IMR-90 (cell line): ENCODE data around the gene CTNNBIP1. TPM values are rescaled to one million over a fixed set of nuclear protein-coding genes. Genes with fewer than 3 reads are reported as not detected.

ENCODE experiments used
- ATAC-seq: fragments of 200-7000 bp; cut with Tn5 transposase; 2 replicates; pipeline ENCODE4 v1.9.1; 2020; ENCODE audit warnings: low read depth, mild to moderate bottlenecking, moderate library complexity
- BruUV-seq: library from RNA; stranded (reverse); fragments of 400-500 nt; replicated peaks from 2 replicates; lab custom pipeline; 2021; lab: Mats Ljungman, UMichigan
- CTCF ChIA-PET: fragments of 300-600 bp; formaldehyde crosslinking; extraction: SDS; loops from one replicate; lab custom pipeline; 2021; ENCODE audit warnings: antibody characterized with exemption; lab: Yijun Ruan, JAX
- POLR2A ChIA-PET: fragments of 300-600 bp; sonication (Branson Sonifier 250); formaldehyde crosslinking; loops from one replicate; lab custom pipeline; 2022; ENCODE audit warnings: antibody characterized with exemption; ENCODE audit not compliant: unreplicated experiment; lab: Charles Lee
- DNase-seq: peaks from one replicate; pipeline ENCODE4 v3.0.0; 2013
- H2AFZ ChIP-seq: replicated peaks from 2 replicates; pipeline ENCODE3; 2013; ENCODE audit warnings: low read length, mild to moderate bottlenecking; ENCODE audit not compliant: poor library complexity
- H2AK5ac ChIP-seq: 2 replicates; pipeline ENCODE4 v1.6.1; 2013; ENCODE audit warnings: low read depth, low read length, inconsistent platforms
- H2AK9ac ChIP-seq: replicated peaks from 2 replicates; pipeline ENCODE3; 2013; ENCODE audit warnings: mild to moderate bottlenecking, low read depth, low read length, moderate library complexity; ENCODE audit not compliant: poor library complexity
- H2BK120ac ChIP-seq: 2 replicates; pipeline ENCODE4 v1.6.1; 2013; ENCODE audit warnings: low read depth, low read length, inconsistent platforms
- H2BK15ac ChIP-seq: 3 replicates; pipeline ENCODE4 v1.6.1; 2013; ENCODE audit warnings: low read depth, low read length, inconsistent platforms
- H2BK20ac ChIP-seq: 2 replicates; pipeline ENCODE4 v1.6.1; 2013; ENCODE audit warnings: low read depth, mild to moderate bottlenecking, inconsistent platforms, low read length, moderate library complexity
- H2BK5ac ChIP-seq: 2 replicates; pipeline ENCODE4 v1.6.1; 2013; ENCODE audit warnings: mild to moderate bottlenecking, low read depth, low read length, inconsistent platforms; ENCODE audit not compliant: poor library complexity, severe bottlenecking
- H3K14ac ChIP-seq: replicated peaks from 2 replicates; pipeline ENCODE4 v1.6.1; 2013; ENCODE audit warnings: low read depth, low read length, inconsistent platforms
- H3K18ac ChIP-seq: 2 replicates; pipeline ENCODE4 v1.6.1; 2013; ENCODE audit warnings: low read depth, low read length, control low read depth
- H3K23ac ChIP-seq: 2 replicates; pipeline ENCODE4 v1.6.1; 2013; ENCODE audit warnings: low read depth, low read length, inconsistent platforms
- H3K27ac ChIP-seq: 2 replicates; pipeline ENCODE4 v1.5.1; 2013; ENCODE audit warnings: mild to moderate bottlenecking, control low read depth, low read length; ENCODE audit not compliant: insufficient read depth
- H3K27me3 ChIP-seq: 2 replicates; pipeline ENCODE4 v1.6.1; 2013; ENCODE audit warnings: low read length; ENCODE audit not compliant: control insufficient read depth, insufficient read depth
- H3K36me3 ChIP-seq: 2 replicates; pipeline ENCODE4 v1.6.1; 2013; ENCODE audit warnings: low read length, mixed read lengths; ENCODE audit not compliant: control insufficient read depth, insufficient read depth
- H3K4ac ChIP-seq: 2 replicates; pipeline ENCODE4 v1.6.1; 2013; ENCODE audit warnings: low read depth, low read length, inconsistent platforms
- H3K4me1 ChIP-seq: 2 replicates; pipeline ENCODE4 v1.6.1; 2013; ENCODE audit warnings: low read length, mixed read lengths; ENCODE audit not compliant: control insufficient read depth, insufficient read depth
- H3K4me2 ChIP-seq: 2 replicates; pipeline ENCODE4 v1.6.1; 2013; ENCODE audit warnings: low read depth, mild to moderate bottlenecking, control low read depth, low read length, moderate library complexity
- H3K4me3 ChIP-seq: 2 replicates; pipeline ENCODE4 v1.5.1; 2013; ENCODE audit warnings: low read depth, mild to moderate bottlenecking, control low read depth, low read length, moderate library complexity; ENCODE audit not compliant: insufficient read depth
- H3K56ac ChIP-seq: 2 replicates; pipeline ENCODE4 v1.6.1; 2013; ENCODE audit warnings: low read length, inconsistent platforms; ENCODE audit not compliant: insufficient read depth; ENCODE audit errors: extremely low read depth
- H3K79me1 ChIP-seq, 2 experiments: 2 replicates each; pipeline ENCODE4 v1.6.1; 2013; ENCODE audit warnings: low read length in 2 of 2, inconsistent platforms in 1 of 2, low read depth in 1 of 2
- H3K9ac ChIP-seq: 2 replicates; pipeline ENCODE4 v1.6.1; 2013; ENCODE audit warnings: low read depth, low read length, control low read depth
- H3K9me1 ChIP-seq: 2 replicates; pipeline ENCODE4 v1.6.1; 2013; ENCODE audit warnings: low read length, inconsistent platforms; ENCODE audit not compliant: insufficient read depth
- H3K9me3 ChIP-seq: 2 replicates; pipeline ENCODE4 v1.6.1; 2013; ENCODE audit warnings: low read length; ENCODE audit not compliant: control insufficient read depth, insufficient read depth
- H4K20me1 ChIP-seq: 2 replicates; pipeline ENCODE4 v1.6.1; 2013; ENCODE audit warnings: low read length, inconsistent platforms; ENCODE audit not compliant: insufficient read depth
- H4K5ac ChIP-seq: 2 replicates; pipeline ENCODE4 v1.6.1; 2013; ENCODE audit warnings: mild to moderate bottlenecking, low read depth, low read length, control low read depth
- H4K8ac ChIP-seq, 2 experiments: 2 replicates each; pipeline ENCODE4 v1.6.1; 2013; ENCODE audit warnings: low read depth in 2 of 2, low read length in 2 of 2, control low read depth in 1 of 2, inconsistent platforms in 1 of 2
- H4K91ac ChIP-seq: 2 replicates; pipeline ENCODE4 v1.6.1; 2013; ENCODE audit warnings: low read depth, low read length, inconsistent platforms; ENCODE audit not compliant: insufficient read depth
- MXI1 ChIP-seq: IDR thresholded peaks from 2 replicates; pipeline ENCODE4 v1.6.1; 2012; ENCODE audit warnings: low read depth, mild to moderate bottlenecking, low read length, moderate library complexity, borderline replicate concordance
- POLR2A ChIP-seq: IDR thresholded peaks from 2 replicates; pipeline ENCODE4 v1.6.1; 2012; ENCODE audit warnings: mild to moderate bottlenecking, low read depth, low read length
- WGBS, 2 experiments: methylation state at CpG; one replicate each; pipeline versions ENCODE4 v1.1.5 to v1.1.7; 2013; ENCODE audit warnings: missing lambda C conversion rate in 2 of 2; ENCODE audit not compliant: insufficient read length in 1 of 2; ENCODE audit errors: extremely low coverage in 2 of 2; 5-methylcytosine and 5-hydroxymethylcytosine counted together
- dilution Hi-C: fragments of 300-500 bp; cut with HindIII; formaldehyde crosslinking; loops from one replicate; pipeline ENCODE4 v1.14.3; 2018; ENCODE audit warnings: low sequenced_read_pairs; ENCODE audit not compliant: unreplicated experiment
- in situ Hi-C: fragments of 300-500 bp; cut with MboI; formaldehyde crosslinking; loops from 3 replicates; pipeline ENCODE4 v1.14.3; 2019; ENCODE audit warnings: low sequenced_read_pairs, inconsistent platforms, mixed read lengths
- intact Hi-C: fragments of 100-400 bp; cut with micrococcal nuclease; formaldehyde crosslinking; loops from 2 replicates; pipeline ENCODE4 v1.10.0; 2022
- polyA plus RNA-seq, 3 experiments: library from polyadenylated mRNA; depleted of rRNA; stranded (reverse); fragments of >200 nt; gene quantifications; 2 replicates each; pipeline ENCODE4 v1.2.3, GENCODE V29; 2012; ENCODE audit warnings: low replicate concordance in 1 of 3
- total RNA-seq: library from RNA; depleted of rRNA; stranded (reverse); fragments of >200 nt; gene quantifications from 2 replicates; pipeline ENCODE4 v1.2.3, GENCODE V29; 2012

Gene CTNNBIP1
- total and polyA plus RNA-seq, 2 of the 4 experiments (the other 2 are of a cell fraction) = 24.7 to 28.5 TPM

DNA sequence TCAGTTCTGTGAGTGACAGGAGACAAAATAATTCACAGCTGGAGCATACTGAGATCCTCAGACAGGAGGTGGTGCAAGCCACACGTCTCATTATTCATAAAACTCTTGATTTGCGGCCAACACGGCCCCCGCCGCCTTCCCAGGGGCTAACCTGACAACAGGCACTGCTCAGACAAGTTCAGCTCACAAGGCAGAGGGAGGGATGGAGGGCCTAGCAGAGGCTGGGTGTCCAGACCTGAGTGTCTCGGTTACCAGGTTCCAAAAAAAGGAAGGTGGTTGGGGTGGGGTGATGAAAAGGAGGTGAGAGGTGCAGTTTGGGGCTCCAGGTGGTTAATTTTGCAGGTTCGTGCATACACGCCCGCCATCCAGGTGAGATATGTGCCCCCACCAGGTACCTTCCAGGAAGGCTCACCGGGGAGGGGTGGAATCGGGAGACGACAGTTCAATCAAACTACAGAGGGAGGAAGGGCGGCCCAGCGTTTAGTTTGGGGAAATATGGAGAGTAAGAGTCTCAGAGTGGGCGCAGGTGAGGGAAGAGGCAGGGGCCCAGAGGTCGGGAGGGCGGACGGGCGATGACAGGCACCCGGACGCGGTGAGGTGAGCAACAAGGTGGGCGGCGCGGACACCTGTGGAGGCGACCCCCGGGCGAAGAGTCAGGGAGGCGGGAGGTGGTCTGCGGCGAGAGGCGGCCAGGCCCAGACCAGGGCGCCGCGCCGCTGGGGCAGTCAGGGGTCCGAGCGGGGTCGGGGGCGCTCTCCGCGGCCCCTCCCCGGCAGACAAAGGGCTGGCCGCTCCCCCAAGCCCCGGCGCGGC, 629 bp downstream of the CTNNBIP1 start (continued):
- TF ChIP-seq MXI1 = no peak

DNA sequence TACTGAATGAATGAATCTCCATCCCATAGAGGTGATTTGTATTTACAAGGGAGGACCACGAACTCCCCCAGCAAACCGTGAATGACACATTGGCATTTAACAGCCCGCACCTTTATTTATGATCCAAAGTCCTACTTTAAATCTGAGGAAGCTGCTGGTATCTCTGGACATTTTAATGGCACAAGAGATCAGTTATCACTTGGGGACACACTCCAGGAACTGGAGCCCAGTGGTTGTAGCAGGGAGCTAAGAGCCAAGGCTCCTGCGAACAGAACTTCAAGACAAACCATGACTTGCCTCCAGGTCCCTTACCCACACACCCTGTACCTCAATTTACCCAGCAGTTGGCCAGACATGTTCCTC, 1.2 kb downstream of the CTNNBIP1 start:
- Histone ChIP-seq H2AK5ac (no peak overlapping the region), H3K9me3 (no peaks in the 10 kb centered on the region), H3K4me2 (peak overlapping the region; percentile 98), H3K27me3 (no peaks in the 10 kb centered on the region), H2AK9ac (peak overlapping the region; percentile 87), H2BK15ac (no peak overlapping the region), H3K14ac (peak overlapping the region; percentile 74; the same call in 1 of the 2 replicates), H3K9ac (peak overlapping the region; percentile 92), H2AFZ (peak overlapping the region; percentile 89), H3K4me1 (peaks cover 8% of the 10 kb centered on the region), H3K4ac (peak overlapping the region; percentile 41; the same call in 1 of the 2 replicates), H3K9me1 (peaks cover 11% of the 10 kb centered on the region), H2BK20ac (no peak overlapping the region), H3K56ac (no peak overlapping the region), H3K79me1 (peaks cover 22 to 36% of the 10 kb centered on the region in 2 experiments), H2BK120ac (no peak overlapping the region), H3K27ac (no peak overlapping the region), H2BK5ac (no peak overlapping the region), H3K23ac (peak overlapping the region; percentile 66), H3K18ac (no peak overlapping the region), H4K91ac (0 out of 2 replicates have a peak overlapping the region, but pooled peaks have one; percentile 6), H4K8ac (0 out of 4 replicates have a peak overlapping the region, but pooled peaks of 1 of the 2 experiments have one; percentile 63), H3K36me3 (no peaks in the 10 kb centered on the region), H3K4me3 (peak overlapping the region; percentile 92), H4K20me1 (no peaks in the 10 kb centered on the region; the same call in 1 of the 2 replicates), H4K5ac (no peak overlapping the region)
- intact Hi-C loops (no loop called here), in situ Hi-C loops (no loop called here), dilution Hi-C loops (no loop called here)
- WGBS, 2 experiments = no CpG with 5 or more reads among the region's 4 CpGs
- CTCF ChIA-PET = interaction anchor here (1.0 kb wide), 1 partner anchor 16 kb away, joined by 4 read pairs; no protein-coding TSS in a partner anchor
- POLR2A ChIA-PET = no interaction called here
- TF ChIP-seq POLR2A = no peak
- DNase-seq = no peak
- no peak for ATAC-seq
- BruUV-seq = no TSS peak
